HepG2 (cell line): ENCODE data around the gene PXYLP1. TPM values are rescaled to one million over a fixed set of nuclear protein-coding genes. Genes with fewer than 3 reads are reported as not detected.

ENCODE experiments used
- BCL6 ChIP-seq: IDR thresholded peaks from 2 replicates; pipeline ENCODE4 v1.6.1; 2016; ENCODE audit warnings: missing genetic modification reagents, missing compliant biosample characterization
- FOXP1 ChIP-seq, 2 experiments: fragments of 450-650 bp in 1 of 2; IDR thresholded peaks; 2 replicates each; pipeline ENCODE4 v1.6.1; 2017 to 2018; ENCODE audit warnings: antibody characterized with exemption in 1 of 2
- JDP2 ChIP-seq: sonication (generic); formaldehyde crosslinking; IDR thresholded peaks from 2 replicates; pipeline ENCODE4 v1.8.1; 2022; ENCODE audit warnings: missing genetic modification reagents, borderline replicate concordance
- KLF16 ChIP-seq, 2 experiments: sonication (generic) in 1 of 2; formaldehyde crosslinking in 1 of 2; IDR thresholded peaks; 2 replicates each; pipeline versions ENCODE4 v1.6.1 to v1.8.0; 2016 to 2023; ENCODE audit warnings: missing genetic modification reagents in 2 of 2, missing compliant biosample characterization in 1 of 2
- LRRFIP1 ChIP-seq: sonication (generic); formaldehyde crosslinking; conservative IDR thresholded peaks from 2 replicates; pipeline ENCODE4 v1.4.0; 2020; ENCODE audit warnings: missing genetic modification reagents
- RFXANK ChIP-seq: IDR thresholded peaks from 2 replicates; pipeline ENCODE4 v1.6.1; 2016
- RXRB ChIP-seq: IDR thresholded peaks from 2 replicates; pipeline ENCODE4 v1.6.1; 2016; ENCODE audit warnings: borderline replicate concordance, missing genetic modification reagents, missing compliant biosample characterization
- SOX13 ChIP-seq, 3 experiments: fragments of 450-650 bp in 1 of 3; sonication (generic) in 1 of 3; formaldehyde crosslinking in 1 of 3; IDR thresholded peaks in 2 of 3; conservative IDR thresholded peaks in 1 of 3; 2 replicates each; pipeline versions ENCODE4 v1.5.0 to v1.6.1; 2016 to 2020; ENCODE audit warnings: antibody characterized with exemption in 1 of 3, mild to moderate bottlenecking in 1 of 3, missing compliant biosample characterization in 1 of 3, missing genetic modification reagents in 1 of 3, moderate library complexity in 1 of 3
- STAT5B ChIP-seq: sonication (generic); formaldehyde crosslinking; IDR thresholded peaks from 2 replicates; pipeline ENCODE4 v1.4.0; 2020; ENCODE audit warnings: missing genetic modification reagents
- THAP11 ChIP-seq: IDR thresholded peaks from 2 replicates; pipeline ENCODE4 v1.6.1; 2016; ENCODE audit warnings: missing biosample characterization, missing genetic modification reagents
- ZFP82 ChIP-seq: sonication (generic); formaldehyde crosslinking; IDR thresholded peaks from 2 replicates; pipeline ENCODE4 v1.5.1; 2020; ENCODE audit warnings: mild to moderate bottlenecking, missing genetic modification reagents, borderline replicate concordance
- ZGPAT ChIP-seq: IDR thresholded peaks from 2 replicates; pipeline ENCODE4 v1.6.1; 2016; ENCODE audit warnings: mild to moderate bottlenecking
- ZKSCAN1 ChIP-seq: fragments of 150-350 bp; IDR thresholded peaks from 2 replicates; pipeline ENCODE4 v1.6.1; 2014; ENCODE audit warnings: low read length
- ZNF34 ChIP-seq: sonication (generic); formaldehyde crosslinking; IDR thresholded peaks from 2 replicates; pipeline ENCODE4 v1.4.0; 2020; ENCODE audit warnings: mild to moderate bottlenecking, missing genetic modification reagents, borderline replicate concordance
- ZNF501 ChIP-seq: sonication (generic); formaldehyde crosslinking; IDR thresholded peaks from 2 replicates; pipeline ENCODE4 v1.5.1; 2020; ENCODE audit warnings: mild to moderate bottlenecking, moderate library complexity, missing genetic modification reagents
- ZNF597 ChIP-seq: sonication (generic); formaldehyde crosslinking; IDR thresholded peaks from 2 replicates; pipeline ENCODE4 v1.5.0; 2020; ENCODE audit warnings: missing genetic modification reagents
- ZNF652 ChIP-seq: IDR thresholded peaks from 2 replicates; pipeline ENCODE4 v1.6.1; 2016; ENCODE audit warnings: low read depth, borderline replicate concordance
- ZNF780A ChIP-seq: sonication (generic); formaldehyde crosslinking; IDR thresholded peaks from 2 replicates; pipeline ENCODE4 v1.8.0; 2022; ENCODE audit warnings: mild to moderate bottlenecking, missing genetic modification reagents, moderate library complexity
- polyA plus RNA-seq, 8 experiments: library from polyadenylated mRNA; depleted of rRNA in 3 of 8; stranded (reverse) in 7 of 8; unstranded in 1 of 8; fragments of >200 nt; fragmentation: Illumina TruSeq in 4 of 8; extraction: Trizol in 4 of 8; gene quantifications; 2 replicates each; pipeline versions ENCODE4 v1.2.1 to v1.2.3, GENCODE V29; 2011 to 2016; ENCODE audit warnings: low read depth in 4 of 8, missing spikeins in 1 of 8, mixed read lengths in 1 of 8; ENCODE audit not compliant: insufficient read depth in 1 of 8
- total RNA-seq, 5 experiments: library from RNA; depleted of rRNA; stranded (reverse); fragments of >200 nt; fragmentation: Illumina TruSeq; extraction: Trizol; gene quantifications; 2 replicates each; pipeline ENCODE4 v1.2.3, GENCODE V29; 2016; ENCODE audit warnings: low read depth in 1 of 5
- TF ChIP-seq, protein P1 (sequence below): sonication (generic); formaldehyde crosslinking; conservative IDR thresholded peaks from 2 replicates; pipeline ENCODE4 v1.4.0; 2020; ENCODE audit warnings: mild to moderate bottlenecking, missing genetic modification reagents, moderate library complexity
- TF ChIP-seq, protein P2 (sequence below): sonication (generic); formaldehyde crosslinking; IDR thresholded peaks from 2 replicates; pipeline ENCODE4 v1.4.0; 2020; ENCODE audit warnings: mild to moderate bottlenecking, low read depth, missing genetic modification reagents

Gene PXYLP1
- total and polyA plus RNA-seq, 2 of the 13 experiments (the other 11 are each of a cell fraction or from before 2014, with no cell fraction given), result 4.9 to 8.1 TPM

DNA sequence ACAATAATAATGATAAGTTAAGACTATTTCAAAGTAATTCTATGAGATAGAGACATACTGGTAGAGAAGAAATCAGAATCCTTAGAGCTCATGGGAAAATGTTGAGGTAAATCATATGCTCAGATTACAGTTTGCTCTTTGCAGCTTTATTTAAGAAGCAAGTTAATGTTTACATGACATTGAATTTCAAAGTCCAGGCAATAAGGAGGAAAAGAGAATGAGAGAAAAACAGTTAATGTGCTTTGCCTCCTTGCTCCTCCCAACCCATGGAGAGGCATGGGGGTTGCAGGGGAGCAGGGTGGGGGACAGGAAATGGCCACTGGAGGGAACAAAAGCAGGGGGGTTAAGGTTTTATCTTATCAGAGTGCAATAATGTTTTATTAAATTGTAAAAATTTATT is 94.5 kb downstream of the PXYLP1 start (continued):
- TF ChIP-seq, protein P1, sequence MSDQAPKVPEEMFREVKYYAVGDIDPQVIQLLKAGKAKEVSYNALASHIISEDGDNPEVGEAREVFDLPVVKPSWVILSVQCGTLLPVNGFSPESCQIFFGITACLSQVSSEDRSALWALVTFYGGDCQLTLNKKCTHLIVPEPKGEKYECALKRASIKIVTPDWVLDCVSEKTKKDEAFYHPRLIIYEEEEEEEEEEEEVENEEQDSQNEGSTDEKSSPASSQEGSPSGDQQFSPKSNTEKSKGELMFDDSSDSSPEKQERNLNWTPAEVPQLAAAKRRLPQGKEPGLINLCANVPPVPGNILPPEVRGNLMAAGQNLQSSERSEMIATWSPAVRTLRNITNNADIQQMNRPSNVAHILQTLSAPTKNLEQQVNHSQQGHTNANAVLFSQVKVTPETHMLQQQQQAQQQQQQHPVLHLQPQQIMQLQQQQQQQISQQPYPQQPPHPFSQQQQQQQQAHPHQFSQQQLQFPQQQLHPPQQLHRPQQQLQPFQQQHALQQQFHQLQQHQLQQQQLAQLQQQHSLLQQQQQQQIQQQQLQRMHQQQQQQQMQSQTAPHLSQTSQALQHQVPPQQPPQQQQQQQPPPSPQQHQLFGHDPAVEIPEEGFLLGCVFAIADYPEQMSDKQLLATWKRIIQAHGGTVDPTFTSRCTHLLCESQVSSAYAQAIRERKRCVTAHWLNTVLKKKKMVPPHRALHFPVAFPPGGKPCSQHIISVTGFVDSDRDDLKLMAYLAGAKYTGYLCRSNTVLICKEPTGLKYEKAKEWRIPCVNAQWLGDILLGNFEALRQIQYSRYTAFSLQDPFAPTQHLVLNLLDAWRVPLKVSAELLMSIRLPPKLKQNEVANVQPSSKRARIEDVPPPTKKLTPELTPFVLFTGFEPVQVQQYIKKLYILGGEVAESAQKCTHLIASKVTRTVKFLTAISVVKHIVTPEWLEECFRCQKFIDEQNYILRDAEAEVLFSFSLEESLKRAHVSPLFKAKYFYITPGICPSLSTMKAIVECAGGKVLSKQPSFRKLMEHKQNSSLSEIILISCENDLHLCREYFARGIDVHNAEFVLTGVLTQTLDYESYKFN (CRISPR knock-in tag), result peak; percentile 70
- TF ChIP-seq ZNF652 (CRISPR knock-in tag) (no peak), RXRB (CRISPR knock-in tag) (peak; percentile 30; the same call in 1 of the 2 replicates), SOX13 (IDR thresholded peaks at IDR 0.05) (no peak), SOX13 (CRISPR knock-in tag; conservative IDR thresholded peaks at IDR 0.05 in 1 of 2, IDR thresholded peaks at IDR 0.05 in 1 of 2) (peak in 1 of 2 experiments; percentile 23; a peak in 1 of 4 replicates), ZGPAT (CRISPR knock-in tag) (no peak), ZNF597 (no peak), FOXP1 (IDR thresholded peaks at IDR 0.05) (no peak), FOXP1 (CRISPR knock-in tag; IDR thresholded peaks at IDR 0.05) (peak; percentile 12; the same call in 1 of the 2 replicates), ZNF501 (CRISPR knock-in tag) (no peak), ZFP82 (CRISPR knock-in tag) (no peak), BCL6 (CRISPR knock-in tag) (0 out of 2 replicates have a peak, but pooled peaks have one; percentile 18), ZNF780A (CRISPR knock-in tag) (no peak), RFXANK (CRISPR knock-in tag) (no peak), LRRFIP1 (no peak), KLF16 (CRISPR knock-in tag; IDR thresholded peaks at IDR 0.05) (peak in 1 of 2 experiments; percentile 35; a peak in 1 of 4 replicates), STAT5B (CRISPR knock-in tag) (no peak), ZKSCAN1 (no peak), ZNF34 (CRISPR knock-in tag) (no peak), JDP2 (CRISPR knock-in tag) (no peak), THAP11 (CRISPR knock-in tag) (peak; percentile 28; the same call in 1 of the 2 replicates)
- TF ChIP-seq, protein P2, sequence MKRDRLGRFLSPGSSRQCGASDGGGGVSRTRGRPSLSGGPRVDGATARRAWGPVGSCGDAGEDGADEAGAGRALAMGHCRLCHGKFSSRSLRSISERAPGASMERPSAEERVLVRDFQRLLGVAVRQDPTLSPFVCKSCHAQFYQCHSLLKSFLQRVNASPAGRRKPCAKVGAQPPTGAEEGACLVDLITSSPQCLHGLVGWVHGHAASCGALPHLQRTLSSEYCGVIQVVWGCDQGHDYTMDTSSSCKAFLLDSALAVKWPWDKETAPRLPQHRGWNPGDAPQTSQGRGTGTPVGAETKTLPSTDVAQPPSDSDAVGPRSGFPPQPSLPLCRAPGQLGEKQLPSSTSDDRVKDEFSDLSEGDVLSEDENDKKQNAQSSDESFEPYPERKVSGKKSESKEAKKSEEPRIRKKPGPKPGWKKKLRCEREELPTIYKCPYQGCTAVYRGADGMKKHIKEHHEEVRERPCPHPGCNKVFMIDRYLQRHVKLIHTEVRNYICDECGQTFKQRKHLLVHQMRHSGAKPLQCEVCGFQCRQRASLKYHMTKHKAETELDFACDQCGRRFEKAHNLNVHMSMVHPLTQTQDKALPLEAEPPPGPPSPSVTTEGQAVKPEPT (CRISPR knock-in tag), result no peak
